ENCODE measurements around the gene SCO2. TPM values are rescaled to one million over a fixed set of nuclear protein-coding genes. Genes with fewer than 3 reads are reported as not detected.

The SCO2 gene
- total RNA-seq, 1 experiment from 2014 or later = 2.4 TPM

- H3K36me3 Mint-ChIP-seq (ENCODE audit: insufficient read depth, unreplicated experiment) = no peaks in the 10 kb centered on the region
- H3K4me1 Mint-ChIP-seq (ENCODE audit: insufficient read depth, unreplicated experiment) = peaks cover 28% of the 10 kb centered on the region
- intact Hi-C loops (cut with micrococcal nuclease) = no loop called here
- BruUV-seq (replicated peaks) = no TSS peak
- no peak overlapping the region for H3K4me3 Mint-ChIP-seq (ENCODE audit: unreplicated experiment)
- H3K27ac Mint-ChIP-seq (ENCODE audit: low read depth, unreplicated experiment) = no peak overlapping the region
- ChIA-PET POLR2A (interaction anchor here (0.8 to 2.0 kb wide), 7 partner anchors 9 to 51 kb away, joined by 3 to 15 read pairs (median 3); partner anchors contain the start of gene SCO2), CTCF (interaction anchor here (0.6 to 1.7 kb wide), 7 partner anchors 9 to 235 kb away, joined by 3 to 5 read pairs (median 4); partner anchors contain the start of gene KLHDC7B)
- no peaks in the 10 kb centered on the region for H3K9me3 Mint-ChIP-seq (ENCODE audit: unreplicated experiment)
- TF ChIP-seq CTCF (IDR thresholded peaks at IDR 0.05; ENCODE audit: unreplicated experiment) = no peak
- H3K27me3 Mint-ChIP-seq (ENCODE audit: insufficient read depth, unreplicated experiment) = no peaks in the 10 kb centered on the region
- no peak for DNase-seq (ENCODE audit: unreplicated experiment)
Observed at GRCh38 chr22:50560034-50560433, 34.6 kb upstream of the SCO2 start.

GRCh38 chr22:50556703-50557102 lies 31.3 kb upstream of the SCO2 start:
- DNase-seq (ENCODE audit: unreplicated experiment) = no peak
- Mint-ChIP-seq H3K4me1 (ENCODE audit: insufficient read depth, unreplicated experiment) (peaks cover 14% of the 10 kb centered on the region), H3K27me3 (ENCODE audit: insufficient read depth, unreplicated experiment) (no peaks in the 10 kb centered on the region), H3K4me3 (ENCODE audit: unreplicated experiment) (no peak overlapping the region), H3K36me3 (ENCODE audit: insufficient read depth, unreplicated experiment) (no peaks in the 10 kb centered on the region), H3K27ac (ENCODE audit: low read depth, unreplicated experiment) (no peak overlapping the region), H3K9me3 (ENCODE audit: unreplicated experiment) (no peaks in the 10 kb centered on the region)
- no TSS peak for BruUV-seq (replicated peaks)
- no peak for TF ChIP-seq CTCF (IDR thresholded peaks at IDR 0.05; ENCODE audit: unreplicated experiment)
- POLR2A ChIA-PET = interaction anchor here (0.9 to 1.5 kb wide), 2 partner anchors 17 to 31 kb away, joined by 7 to 13 read pairs; partner anchors contain the start of gene SCO2
- CTCF ChIA-PET = interaction anchor here (1.0 kb wide), 2 partner anchors 9 to 67 kb away, joined by 3 to 4 read pairs; no protein-coding TSS in a partner anchor
- intact Hi-C loops (cut with micrococcal nuclease) = no loop called here

GRCh38 chr22:50553310-50553709 lies 27.9 kb upstream of the SCO2 start:
- CTCF ChIA-PET = interaction anchor here (0.8 kb wide), 1 partner anchor 10 kb away, joined by 3 read pairs; no protein-coding TSS in a partner anchor
- H3K4me3 Mint-ChIP-seq (ENCODE audit: unreplicated experiment) = no peak overlapping the region
- no peaks in the 10 kb centered on the region for H3K27me3 Mint-ChIP-seq (ENCODE audit: insufficient read depth, unreplicated experiment)
- intact Hi-C loops (cut with micrococcal nuclease) = no loop called here
- no peak overlapping the region for H3K27ac Mint-ChIP-seq (ENCODE audit: low read depth, unreplicated experiment)
- H3K9me3 Mint-ChIP-seq (ENCODE audit: unreplicated experiment) = no peaks in the 10 kb centered on the region
- BruUV-seq (replicated peaks) = no TSS peak
- TF ChIP-seq CTCF (IDR thresholded peaks at IDR 0.05; ENCODE audit: unreplicated experiment) = no peak
- no peaks in the 10 kb centered on the region for H3K4me1 Mint-ChIP-seq (ENCODE audit: insufficient read depth, unreplicated experiment)
- no peak for DNase-seq (ENCODE audit: unreplicated experiment)
- H3K36me3 Mint-ChIP-seq (ENCODE audit: insufficient read depth, unreplicated experiment) = no peaks in the 10 kb centered on the region
- POLR2A ChIA-PET = interaction anchor here (1.2 kb wide), 1 partner anchor 13 kb away, joined by 3 read pairs; no protein-coding TSS in a partner anchor

- ChIA-PET CTCF (interaction anchor here (0.6 to 2.4 kb wide), 3 partner anchors 12 to 95 kb away, joined by 3 to 14 read pairs (median 5); partner anchors contain the start of gene SYCE3), POLR2A (interaction anchor here (1.0 to 1.3 kb wide), 2 partner anchors 9 to 26 kb away, joined by 3 read pairs; partner anchors contain the start of gene SCO2)
- TF ChIP-seq CTCF (IDR thresholded peaks at IDR 0.05; ENCODE audit: unreplicated experiment) = no peak
- no TSS peak for BruUV-seq (replicated peaks)
- H3K27me3 Mint-ChIP-seq (ENCODE audit: insufficient read depth, unreplicated experiment) = no peaks in the 10 kb centered on the region
- no peak for DNase-seq (ENCODE audit: unreplicated experiment)
- H3K36me3 Mint-ChIP-seq (ENCODE audit: insufficient read depth, unreplicated experiment) = no peaks in the 10 kb centered on the region
- no peaks in the 10 kb centered on the region for H3K4me1 Mint-ChIP-seq (ENCODE audit: insufficient read depth, unreplicated experiment)
- H3K27ac Mint-ChIP-seq (ENCODE audit: low read depth, unreplicated experiment) = no peak overlapping the region
- H3K9me3 Mint-ChIP-seq (ENCODE audit: unreplicated experiment) = no peaks in the 10 kb centered on the region
- intact Hi-C loops (cut with micrococcal nuclease) = no loop called here
- H3K4me3 Mint-ChIP-seq (ENCODE audit: unreplicated experiment) = no peak overlapping the region
Observed at GRCh38 chr22:50551160-50551752, 25.9 kb upstream of the SCO2 start.

Measured in MCF 10A (cell line).